ENCODE data around the gene RUFY3. TPM values are rescaled to one million over a fixed set of nuclear protein-coding genes. Genes with fewer than 3 reads are reported as not detected.
"Not testable (repeated sequence)": the region's sequence is repeated elsewhere in the genome, so short reads cannot be mapped to it uniquely, and the experiment has no call there.

Gene RUFY3
- total and polyA plus RNA-seq, 4 donors, result 7.4 to 96.9 (median 42.1) TPM

- Histone ChIP-seq H3K36me3 (ENCODE audit: control insufficient read depth in 1 of 2, insufficient read depth in 2 of 2, low read length in 1 of 2) (peaks cover 0 to 3% of the 10 kb centered on the region in 2 donors), H3K27me3 (ENCODE audit: control insufficient read depth in 1 of 2, insufficient read depth in 2 of 2, low read length in 1 of 2) (no peaks in the 10 kb centered on the region), H3K4me1 (ENCODE audit: control insufficient read depth in 1 of 2, insufficient read depth in 2 of 2, low read length in 2 of 2) (no peaks in the 10 kb centered on the region), H3K9me3 (ENCODE audit: control insufficient read depth, low read length) (no peaks in the 10 kb centered on the region), H3K4me3 (ENCODE audit: low read length in 2 of 2) (no peak overlapping the region), H3K27ac (ENCODE audit: low read depth in 1 of 2, low read length in 2 of 2) (no peak overlapping the region)
- DNase-seq (no peak), ATAC-seq (ENCODE audit: low FRiP score) (no peak)
- intact Hi-C loops (cut with DNase I), result loop anchor here in 1 of 2 donors (10.0 kb wide), 2 partner anchors 126 to 164 kb away; partner anchors contain the start of gene DCK
- WGBS, 2 donors, result 96 to 99% methylated on average over 4 of the region's 4 CpGs
Observed at GRCh38 chr4:70831293-70831692, 109.5 kb downstream of the RUFY3 start.

DNA sequence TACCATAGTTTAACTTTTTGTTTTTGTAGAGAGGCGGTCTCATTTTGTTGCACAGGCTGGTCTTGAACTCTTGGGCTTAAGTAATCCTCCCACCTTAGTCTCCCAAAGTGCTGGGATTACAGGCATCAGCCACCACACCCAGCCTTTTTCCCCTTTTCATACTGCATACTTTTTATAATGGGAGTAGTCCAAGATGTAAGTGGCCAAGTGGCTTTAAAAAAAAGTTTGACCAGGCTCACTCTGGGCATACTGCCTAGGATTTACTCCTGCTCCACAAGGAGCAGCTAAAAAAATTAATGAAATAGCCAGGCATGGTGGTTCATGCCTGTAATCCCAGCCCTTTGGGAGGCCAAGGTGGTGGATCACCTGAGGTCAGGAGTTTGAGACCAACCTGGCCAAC is 111.9 kb downstream of the RUFY3 start:
- WGBS, 2 donors, result 99 to 100% methylated on average over 1 of the region's 1 CpG
- no peak overlapping the region for H3K4me3 ChIP-seq (ENCODE audit: low read length in 2 of 2)
- intact Hi-C loops (cut with DNase I), result loop anchor here in 1 of 2 donors (10.0 kb wide), 2 partner anchors 129 to 161 kb away; partner anchors contain the start of gene DCK
- no peak for DNase-seq
- H3K9me3 ChIP-seq (ENCODE audit: control insufficient read depth, low read length), result no peaks in the 10 kb centered on the region
- H3K27me3 ChIP-seq (ENCODE audit: control insufficient read depth in 1 of 2, insufficient read depth in 2 of 2, low read length in 1 of 2), result no peaks in the 10 kb centered on the region
- no peak overlapping the region for H3K27ac ChIP-seq (ENCODE audit: low read depth in 1 of 2, low read length in 2 of 2)
- no peak for ATAC-seq (ENCODE audit: low FRiP score)
- H3K4me1 ChIP-seq (ENCODE audit: control insufficient read depth in 1 of 2, insufficient read depth in 2 of 2, low read length in 2 of 2), result no peaks in the 10 kb centered on the region
- H3K36me3 ChIP-seq (ENCODE audit: control insufficient read depth in 1 of 2, insufficient read depth in 2 of 2, low read length in 1 of 2), result peaks cover 0 to 3% of the 10 kb centered on the region in 2 donors

DNA sequence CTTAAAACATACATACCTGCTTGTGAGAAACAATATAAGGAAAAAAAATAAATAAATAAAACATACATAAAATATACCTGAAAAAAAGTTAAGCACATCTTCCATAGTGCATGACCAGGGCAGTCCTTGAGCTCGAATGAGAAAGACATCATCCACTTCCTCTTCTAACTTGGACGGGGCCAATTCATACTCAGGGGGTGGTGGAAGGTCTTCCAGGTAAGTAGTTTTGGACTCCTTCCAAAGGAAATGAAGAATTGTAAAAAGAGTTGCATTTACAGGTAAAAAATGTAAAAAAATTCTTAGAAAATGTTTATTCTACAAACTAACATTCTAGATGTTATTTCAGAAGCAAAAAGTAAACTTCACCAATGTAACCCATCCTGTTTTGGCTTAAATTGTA is 114.3 kb downstream of the RUFY3 start:
- no peak for DNase-seq
- Histone ChIP-seq H3K36me3 (ENCODE audit: control insufficient read depth in 1 of 2, insufficient read depth in 2 of 2, low read length in 1 of 2) (peaks cover 0 to 1% of the 10 kb centered on the region in 2 donors), H3K4me1 (ENCODE audit: control insufficient read depth in 1 of 2, insufficient read depth in 2 of 2, low read length in 2 of 2) (no peaks in the 10 kb centered on the region), H3K9me3 (ENCODE audit: control insufficient read depth, low read length) (no peaks in the 10 kb centered on the region), H3K27ac (ENCODE audit: low read depth in 1 of 2, low read length in 2 of 2) (no peak overlapping the region), H3K27me3 (ENCODE audit: control insufficient read depth in 1 of 2, insufficient read depth in 2 of 2, low read length in 1 of 2) (no peaks in the 10 kb centered on the region), H3K4me3 (ENCODE audit: low read length in 2 of 2) (no peak overlapping the region)
- no peak for ATAC-seq (ENCODE audit: low FRiP score)
- intact Hi-C loops (cut with DNase I), result loop anchor here in 1 of 2 donors (10.0 kb wide), 2 partner anchors 131 to 159 kb away; partner anchors contain the start of gene DCK
- WGBS, 2 donors, result 76 to 83% methylated on average over 2 of the region's 2 CpGs

DNA sequence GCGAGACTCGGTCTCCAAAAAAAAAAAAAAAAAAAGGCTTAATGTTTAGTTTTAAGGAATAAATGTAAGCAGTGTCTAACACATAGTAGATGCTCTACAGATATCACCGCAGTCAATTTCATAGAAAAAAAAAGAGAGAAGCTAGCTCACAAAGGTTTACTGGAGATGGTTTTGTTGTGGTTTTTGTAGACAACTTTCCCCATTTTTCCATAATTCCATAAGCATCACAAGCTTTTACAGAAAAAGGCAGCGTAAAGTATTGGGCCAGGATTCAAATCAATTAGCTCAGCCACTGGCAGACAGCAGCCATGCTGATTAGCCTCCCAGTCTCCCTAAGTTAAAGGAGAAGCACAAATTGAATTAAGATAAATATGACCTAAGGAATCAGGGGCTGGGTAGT is 116.4 kb downstream of the RUFY3 start:
- ATAC-seq (ENCODE audit: low FRiP score) (no peak), DNase-seq (no peak)
- Histone ChIP-seq H3K36me3 (ENCODE audit: control insufficient read depth in 1 of 2, insufficient read depth in 2 of 2, low read length in 1 of 2) (no peaks in the 10 kb centered on the region), H3K27ac (ENCODE audit: low read depth in 1 of 2, low read length in 2 of 2) (peak overlapping the region in 1 of 2 donors; percentile 0), H3K4me1 (ENCODE audit: control insufficient read depth in 1 of 2, insufficient read depth in 2 of 2, low read length in 2 of 2) (no peaks in the 10 kb centered on the region), H3K27me3 (ENCODE audit: control insufficient read depth in 1 of 2, insufficient read depth in 2 of 2, low read length in 1 of 2) (no peaks in the 10 kb centered on the region), H3K4me3 (ENCODE audit: low read length in 2 of 2) (peak overlapping the region; percentile 56 to 85), H3K9me3 (ENCODE audit: control insufficient read depth, low read length) (no peaks in the 10 kb centered on the region)
- WGBS, 2 donors, result 0 to 5% methylated on average over 2 to 4 of the region's 4 CpGs
- intact Hi-C loops (cut with DNase I), result loop anchor here (1.0 to 10.0 kb wide), 3 partner anchors 133 to 157 kb away; partner anchors contain the start of gene DCK (in 2 of the 2)

- 0 to 1% methylated on average over 77 to 80 of the region's 80 CpGs for WGBS, 2 donors
- no peaks in the 10 kb centered on the region for H3K36me3 ChIP-seq (ENCODE audit: control insufficient read depth in 1 of 2, insufficient read depth in 2 of 2, low read length in 1 of 2)
- no peaks in the 10 kb centered on the region for H3K4me1 ChIP-seq (ENCODE audit: control insufficient read depth in 1 of 2, insufficient read depth in 2 of 2, low read length in 2 of 2)
- H3K4me3 ChIP-seq (ENCODE audit: low read length in 2 of 2), result peak overlapping the region; percentile 56 to 85
- peak overlapping the region; percentile 0 to 69 for H3K27ac ChIP-seq (ENCODE audit: low read depth in 1 of 2, low read length in 2 of 2)
- intact Hi-C loops (cut with DNase I), result loop anchor here (1.0 to 10.0 kb wide), 3 partner anchors 134 to 156 kb away; partner anchors contain the start of gene DCK (in 2 of the 2)
- no peaks in the 10 kb centered on the region for H3K27me3 ChIP-seq (ENCODE audit: control insufficient read depth in 1 of 2, insufficient read depth in 2 of 2, low read length in 1 of 2)
- peak; percentile 78 for ATAC-seq (ENCODE audit: low FRiP score)
- DNase-seq, result peak; percentile 79 to 86
- H3K9me3 ChIP-seq (ENCODE audit: control insufficient read depth, low read length), result no peaks in the 10 kb centered on the region
Observed at GRCh38 chr4:70838666-70839588, 117.2 kb downstream of the RUFY3 start.

GRCh38 chr4:70839589-70840093 is 117.9 kb downstream of the RUFY3 start, which contains the start of gene GRSF1:
Gene GRSF1, minus strand, starts transcription at chr4:70839890. Its CDS starts 63 bp downstream, at chr4:70839827.
- no peaks in the 10 kb centered on the region for H3K9me3 ChIP-seq (ENCODE audit: control insufficient read depth, low read length)
- H3K36me3 ChIP-seq (ENCODE audit: control insufficient read depth in 1 of 2, insufficient read depth in 2 of 2, low read length in 1 of 2), result no peaks in the 10 kb centered on the region
- no peaks in the 10 kb centered on the region for H3K4me1 ChIP-seq (ENCODE audit: control insufficient read depth in 1 of 2, insufficient read depth in 2 of 2, low read length in 2 of 2)
- ATAC-seq (ENCODE audit: low FRiP score) (peak; percentile 96), DNase-seq (peak; percentile 96 to 98)
- peak within 1 kb of the TSS; percentile 56 to 85 for H3K4me3 ChIP-seq (ENCODE audit: low read length in 2 of 2)
- intact Hi-C loops (cut with DNase I), result loop anchor here (2.0 to 10.0 kb wide), 4 partner anchors 63 to 155 kb away; partner anchors contain the start of genes MOB1B (in 2 of the 2) and DCK (in 1 of the 2)
- peak within 1 kb of the TSS; percentile 0 to 69 for H3K27ac ChIP-seq (ENCODE audit: low read depth in 1 of 2, low read length in 2 of 2)
- H3K27me3 ChIP-seq (ENCODE audit: control insufficient read depth in 1 of 2, insufficient read depth in 2 of 2, low read length in 1 of 2), result no peaks in the 10 kb centered on the region
- WGBS, 2 donors, result 0 to 1% methylated on average over 43 to 51 of the region's 51 CpGs

DNA sequence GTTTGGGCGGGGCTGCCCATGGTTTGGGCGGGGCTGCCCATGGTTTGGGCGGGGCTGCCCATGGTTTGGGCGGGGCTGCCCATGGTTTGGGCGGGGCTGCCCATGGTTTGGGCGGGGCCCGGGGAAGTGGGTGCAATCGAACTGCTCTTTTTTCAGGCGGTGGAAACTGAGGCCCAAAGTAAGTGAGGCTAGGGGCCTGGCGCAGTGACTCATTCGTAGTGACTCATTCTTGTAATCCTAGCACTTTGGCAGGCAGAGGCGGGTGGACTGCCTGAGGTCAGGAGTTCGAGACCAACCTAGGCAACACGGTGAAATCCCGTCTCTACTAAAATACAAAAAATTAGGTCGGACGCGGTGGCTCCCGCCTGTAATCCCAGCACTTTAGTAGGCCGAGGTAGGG is 118.4 kb downstream of the RUFY3 start:
- WGBS, 2 donors, result 58 to 66% methylated on average over 15 to 18 of the region's 20 CpGs
- H3K4me3 ChIP-seq (ENCODE audit: low read length in 2 of 2); H3K27ac ChIP-seq (ENCODE audit: low read depth in 1 of 2, low read length in 2 of 2); H3K9me3 ChIP-seq (ENCODE audit: control insufficient read depth, low read length); H3K36me3 ChIP-seq (ENCODE audit: control insufficient read depth in 1 of 2, insufficient read depth in 2 of 2, low read length in 1 of 2); H3K27me3 ChIP-seq (ENCODE audit: control insufficient read depth in 1 of 2, insufficient read depth in 2 of 2, low read length in 1 of 2); H3K4me1 ChIP-seq (ENCODE audit: control insufficient read depth in 1 of 2, insufficient read depth in 2 of 2, low read length in 2 of 2): not testable (repeated sequence)
- peak; percentile 68 to 82 for DNase-seq
- intact Hi-C loops (cut with DNase I), result loop anchor here (2.0 to 5.0 kb wide), 2 partner anchors 62 to 63 kb away; partner anchors contain the start of gene MOB1B (in 2 of the 2)
- peak; percentile 13 for ATAC-seq (ENCODE audit: low FRiP score)

GRCh38 chr4:70840631-70841030 is 118.9 kb downstream of the RUFY3 start:
- H3K27ac ChIP-seq (ENCODE audit: low read depth in 1 of 2, low read length in 2 of 2); H3K9me3 ChIP-seq (ENCODE audit: control insufficient read depth, low read length); DNase-seq; H3K36me3 ChIP-seq (ENCODE audit: control insufficient read depth in 1 of 2, insufficient read depth in 2 of 2, low read length in 1 of 2); H3K4me1 ChIP-seq (ENCODE audit: control insufficient read depth in 1 of 2, insufficient read depth in 2 of 2, low read length in 2 of 2); H3K4me3 ChIP-seq (ENCODE audit: low read length in 2 of 2); ATAC-seq (ENCODE audit: low FRiP score); H3K27me3 ChIP-seq (ENCODE audit: control insufficient read depth in 1 of 2, insufficient read depth in 2 of 2, low read length in 1 of 2): not testable (repeated sequence)
- WGBS, 2 donors, result 88 to 89% methylated on average over 16 of the region's 16 CpGs
- intact Hi-C loops (cut with DNase I), result loop anchor here (2.0 to 5.0 kb wide), 2 partner anchors 62 kb away; partner anchors contain the start of gene MOB1B (in 2 of the 2)
